GM23338 (cell line): Measurements from ENCODE around the gene NR1I2. TPM values are rescaled to one million over a fixed set of nuclear protein-coding genes. Genes with fewer than 3 reads are reported as not detected.

ENCODE experiments used
- ATAC-seq: fragments of 200-7000 bp; cut with Tn5 transposase; 3 replicates; pipeline ENCODE4 v1.9.1; 2020
- DNase-seq: peaks from one replicate; pipeline ENCODE4 v3.0.0-alpha.2; 2015; ENCODE audit warnings: low spot score
- H2AFZ ChIP-seq: fragments of 200-600 bp; sonication (generic); 2 replicates; pipeline ENCODE4 v1.8.0; 2016; ENCODE audit warnings: antibody characterized with exemption, mild to moderate bottlenecking, moderate library complexity
- H3F3A ChIP-seq: fragments of 200-600 bp; sonication (generic); replicated peaks from 2 replicates; pipeline ENCODE4 v1.8.0; 2017; ENCODE audit warnings: antibody characterized with exemption, mixed run types, low read depth
- H3K27ac ChIP-seq: fragments of 200-600 bp; sonication (generic); 2 replicates; pipeline ENCODE4 v1.6.1; 2016; ENCODE audit warnings: low read depth
- H3K27me3 ChIP-seq: fragments of 200-600 bp; sonication (generic); 2 replicates; pipeline ENCODE4 v1.8.0; 2016; ENCODE audit warnings: mild to moderate bottlenecking, mixed run types, moderate library complexity; ENCODE audit not compliant: insufficient read depth
- H3K36me3 ChIP-seq: fragments of 200-600 bp; sonication (generic); 2 replicates; pipeline ENCODE4 v1.8.0; 2016; ENCODE audit warnings: mild to moderate bottlenecking; ENCODE audit not compliant: insufficient read depth
- H3K4me1 ChIP-seq: fragments of 200-600 bp; sonication (generic); 2 replicates; pipeline ENCODE4 v1.8.0; 2016; ENCODE audit warnings: mild to moderate bottlenecking, moderate library complexity; ENCODE audit not compliant: insufficient read depth
- H3K4me2 ChIP-seq: fragments of 200-600 bp; sonication (generic); 2 replicates; pipeline ENCODE4 v1.7.1; 2017; ENCODE audit warnings: mixed run types
- H3K4me3 ChIP-seq: fragments of 200-600 bp; sonication (generic); 2 replicates; pipeline ENCODE4 v1.6.1; 2016; ENCODE audit warnings: mixed run types
- H3K79me2 ChIP-seq: fragments of 200-600 bp; sonication (generic); replicated peaks from 2 replicates; pipeline ENCODE4 v1.8.0; 2017; ENCODE audit warnings: mild to moderate bottlenecking; ENCODE audit not compliant: insufficient read depth
- H3K9me2 ChIP-seq: fragments of 200-600 bp; sonication (generic); 2 replicates; pipeline ENCODE4 v1.8.0; 2017; ENCODE audit not compliant: insufficient read depth
- H4K20me1 ChIP-seq: fragments of 200-600 bp; sonication (generic); replicated peaks from 2 replicates; pipeline ENCODE4 v1.8.0; 2017; ENCODE audit warnings: mild to moderate bottlenecking; ENCODE audit not compliant: insufficient read depth
- H3K27ac Mint-ChIP-seq: 2 replicates; pipeline ENCODE4 v1.8.0; 2020; ENCODE audit warnings: inconsistent platforms, mild to moderate bottlenecking, moderate library complexity, mixed read lengths
- H3K27me3 Mint-ChIP-seq: 3 replicates; pipeline ENCODE4 v1.8.0; 2022; ENCODE audit warnings: low read depth, mild to moderate bottlenecking, moderate library complexity, mixed read lengths, inconsistent platforms; ENCODE audit not compliant: insufficient read depth, poor library complexity
- H3K36me3 Mint-ChIP-seq: 3 replicates; pipeline ENCODE4 v1.8.0; 2021; ENCODE audit warnings: low read depth, mild to moderate bottlenecking, inconsistent platforms, moderate library complexity, mixed read lengths
- H3K4me1 Mint-ChIP-seq: 3 replicates; pipeline ENCODE4 v1.8.0; 2020; ENCODE audit warnings: mild to moderate bottlenecking, inconsistent platforms, mixed read lengths
- H3K4me3 Mint-ChIP-seq: 3 replicates; pipeline ENCODE4 v1.8.0; 2021; ENCODE audit warnings: moderate library complexity, mild to moderate bottlenecking, inconsistent platforms, mixed read lengths
- H3K9me3 Mint-ChIP-seq: 3 replicates; pipeline ENCODE4 v1.8.0; 2020; ENCODE audit warnings: moderate library complexity, mild to moderate bottlenecking, inconsistent platforms, mixed read lengths
- CREB1 ChIP-seq: fragments of 250-450 bp; sonication (Bioruptor Pico); IDR thresholded peaks from 2 replicates; pipeline ENCODE4 v1.5.0; 2020; ENCODE audit warnings: low read depth, mild to moderate bottlenecking, moderate library complexity
- CTCF ChIP-seq, 2 experiments: fragments of 200-600 bp in 1 of 2; sonication (generic) in 1 of 2; conservative IDR thresholded peaks; 2 replicates each; pipeline versions ENCODE4 v1.5.1 to v1.6.1; 2016 to 2017; ENCODE audit warnings: antibody characterized with exemption in 2 of 2, low read depth in 2 of 2, mild to moderate bottlenecking in 2 of 2, moderate library complexity in 1 of 2
- ETS1 ChIP-seq: IDR thresholded peaks from 2 replicates; pipeline ENCODE4 v1.6.1; 2016; ENCODE audit warnings: antibody characterized with exemption
- EZH2 ChIP-seq: fragments of 200-600 bp; sonication (generic); IDR thresholded peaks from one replicate; pipeline ENCODE4 v1.8.0; 2017; ENCODE audit warnings: antibody characterized with exemption, mild to moderate bottlenecking, low read depth; ENCODE audit not compliant: unreplicated experiment
- EZH2phosphoT487 ChIP-seq: fragments of 200-600 bp; sonication (generic); IDR thresholded peaks from one replicate; pipeline ENCODE4 v1.8.1; 2018; ENCODE audit warnings: antibody characterized with exemption; ENCODE audit not compliant: unreplicated experiment
- JUNB ChIP-seq: IDR thresholded peaks from one replicate; pipeline ENCODE4 v1.6.1; 2016; ENCODE audit warnings: antibody characterized with exemption; ENCODE audit not compliant: unreplicated experiment
- POLR2AphosphoS5 ChIP-seq: IDR thresholded peaks from 2 replicates; pipeline ENCODE4 v1.6.1; 2016; ENCODE audit warnings: antibody characterized with exemption, low read depth
- REST ChIP-seq: IDR thresholded peaks from one replicate; pipeline ENCODE4 v1.6.1; 2018; ENCODE audit warnings: antibody characterized with exemption; ENCODE audit not compliant: unreplicated experiment
- STAT1 ChIP-seq: IDR thresholded peaks from one replicate; pipeline ENCODE4 v1.6.1; 2016; ENCODE audit warnings: antibody characterized with exemption; ENCODE audit not compliant: unreplicated experiment
- ZNF331 ChIP-seq: fragments of 250-450 bp; sonication (Bioruptor Pico); IDR thresholded peaks from 2 replicates; pipeline ENCODE4 v1.5.0; 2020; ENCODE audit warnings: low read depth, mild to moderate bottlenecking, moderate library complexity
- polyA plus RNA-seq: library from polyadenylated mRNA; unstranded; fragments of >200 nt; fragmentation: Nextera tagmentation; extraction: Ambion mirVana; gene quantifications from 2 replicates; pipeline ENCODE4 v1.2.1, GENCODE V29; 2016
- total RNA-seq: library from RNA; depleted of rRNA; stranded (reverse); fragments of >200 nt; shearing (Covaris generic); gene quantifications from 2 replicates; pipeline ENCODE4 v1.2.3, GENCODE V29; 2014

The NR1I2 gene
- total and polyA plus RNA-seq, 2 experiments from 2014 or later: 0.89 to 4.4 TPM

GRCh38 chr3:119817071-119817470 lies 35.2 kb downstream of the NR1I2 start (continued):
- no peak for TF ChIP-seq ETS1
- TF ChIP-seq CTCF (conservative IDR thresholded peaks at IDR 0.05; ENCODE audit: low read depth in 2 of 2): no peak
- TF ChIP-seq ZNF331: no peak
- TF ChIP-seq REST: no peak
- TF ChIP-seq STAT1: no peak
- TF ChIP-seq POLR2AphosphoS5: no peak
- no peak for TF ChIP-seq EZH2phosphoT487
- TF ChIP-seq CREB1 (CRISPR knock-in tag): no peak
- no peak for TF ChIP-seq JUNB
- no peak for TF ChIP-seq EZH2

- no peak overlapping the region for H3K27ac Mint-ChIP-seq
- no peak overlapping the region for H3K4me3 Mint-ChIP-seq
- Histone ChIP-seq H2AFZ (no peak overlapping the region), H3K79me2 (no peaks in the 10 kb centered on the region), H4K20me1 (no peaks in the 10 kb centered on the region), H3K4me2 (no peak overlapping the region), H3K4me3 (no peak overlapping the region), H3K9me2 (no peaks in the 10 kb centered on the region), H3K27me3 (no peaks in the 10 kb centered on the region), H3F3A (no peaks in the 10 kb centered on the region), H3K27ac (no peak overlapping the region), H3K36me3 (no peaks in the 10 kb centered on the region), H3K4me1 (peaks cover 6% of the 10 kb centered on the region; the same call in 1 of the 2 replicates)
- H3K4me1 Mint-ChIP-seq: peaks cover 12% of the 10 kb centered on the region
- DNase-seq (peak; percentile 37), ATAC-seq (peak; percentile 47)
- H3K9me3 Mint-ChIP-seq: no peaks in the 10 kb centered on the region
- no peaks in the 10 kb centered on the region for H3K36me3 Mint-ChIP-seq
- peaks cover 4% of the 10 kb centered on the region for H3K27me3 Mint-ChIP-seq
- TF ChIP-seq EZH2phosphoT487 (no peak), STAT1 (no peak), CTCF (conservative IDR thresholded peaks at IDR 0.05; ENCODE audit: low read depth in 2 of 2) (peak in 1 of 2 experiments; percentile 23; a peak in 2 of 4 replicates), ZNF331 (no peak), POLR2AphosphoS5 (no peak), ETS1 (no peak)
These were observed 35.9 kb downstream of the NR1I2 start for GRCh38 chr3:119817583-119818363.
